Ureter (tissue), 1 donor: ENCODE measurements around the gene CFAP46. TPM values are rescaled to one million over a fixed set of nuclear protein-coding genes. Genes with fewer than 3 reads are reported as not detected.
"Not testable (repeated sequence)": the region's sequence is repeated elsewhere in the genome, so short reads cannot be mapped to it uniquely, and the experiment has no call there.

Source experiments
- DNase-seq: peaks from one replicate; pipeline ENCODE4 v3.0.0-alpha.2; 2020; ENCODE audit warnings: low spot score
- total RNA-seq: library from RNA; stranded (reverse); gene quantifications from one replicate; pipeline ENCODE4 v1.2.4, GENCODE V29; 2023
- donor health status: DM: yes; HTN: yes; CAD: no.

Gene CFAP46
- total RNA-seq, 1 donor from 2014 or later: 1.7 TPM

GRCh38 chr10:132808383-132809231 lies 133.8 kb downstream of the CFAP46 start:
- DNase-seq: no peak

DNA sequence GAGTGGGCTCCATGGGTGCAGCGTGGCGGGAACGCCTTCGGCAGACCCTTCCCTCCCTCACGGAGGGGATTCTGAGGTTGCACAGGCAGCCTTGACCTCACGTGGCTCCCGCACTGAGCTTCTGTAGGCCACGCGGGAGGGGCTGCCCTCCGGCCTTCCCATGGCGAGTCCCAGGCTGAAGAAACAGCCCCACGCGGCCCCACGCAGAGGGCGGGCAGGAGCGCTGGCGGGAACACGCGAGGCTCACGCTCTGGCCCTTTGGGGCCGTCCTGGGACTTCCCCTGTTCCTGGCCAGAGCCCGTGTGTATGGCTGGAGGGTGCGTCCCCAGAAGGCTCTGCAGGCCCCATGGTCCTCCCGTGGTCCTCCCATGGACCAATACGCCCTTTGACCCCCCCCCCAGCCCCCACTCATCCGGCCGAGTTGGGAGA lies 134.7 kb downstream of the CFAP46 start:
- DNase-seq: no peak

DNA sequence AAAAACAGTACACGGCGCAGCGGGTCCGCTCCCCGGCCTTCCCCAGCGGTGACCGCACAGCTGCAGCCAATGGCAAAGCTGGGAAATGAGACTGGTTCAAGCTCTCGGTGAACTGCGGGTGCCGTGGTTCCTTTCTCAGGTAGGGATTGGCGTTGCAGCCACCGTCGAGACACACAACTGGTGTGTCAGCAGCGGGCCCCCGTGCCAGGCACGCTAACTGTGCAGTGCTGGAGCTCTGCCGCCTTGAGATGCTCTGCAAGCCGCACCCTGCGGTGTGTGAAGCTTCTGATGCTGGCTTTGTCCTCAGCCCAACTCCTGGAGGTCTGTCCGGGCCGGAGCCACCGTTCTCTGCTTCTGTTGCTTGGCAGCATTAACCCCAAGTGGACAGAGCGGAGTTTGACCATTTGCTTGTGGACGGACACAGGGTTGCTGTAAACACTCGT lies 135.8 kb downstream of the CFAP46 start:
- DNase-seq: no peak

GRCh38 chr10:132806110-132806509 lies 136.3 kb downstream of the CFAP46 start:
- no peak for DNase-seq

- no peak for DNase-seq
Observed at GRCh38 chr10:132805599-132805998, 136.8 kb downstream of the CFAP46 start.

GRCh38 chr10:132804785-132805426 lies 137.5 kb downstream of the CFAP46 start:
- DNase-seq: no peak

GRCh38 chr10:132804287-132804686 lies 138.1 kb downstream of the CFAP46 start:
- DNase-seq: no peak

GRCh38 chr10:132803416-132804210 lies 138.8 kb downstream of the CFAP46 start:
- no peak for DNase-seq

- no peak for DNase-seq
Observed at GRCh38 chr10:132802694-132803320, 139.6 kb downstream of the CFAP46 start.

- DNase-seq: no peak
Observed at GRCh38 chr10:132802048-132802447, 140.3 kb downstream of the CFAP46 start.

DNA sequence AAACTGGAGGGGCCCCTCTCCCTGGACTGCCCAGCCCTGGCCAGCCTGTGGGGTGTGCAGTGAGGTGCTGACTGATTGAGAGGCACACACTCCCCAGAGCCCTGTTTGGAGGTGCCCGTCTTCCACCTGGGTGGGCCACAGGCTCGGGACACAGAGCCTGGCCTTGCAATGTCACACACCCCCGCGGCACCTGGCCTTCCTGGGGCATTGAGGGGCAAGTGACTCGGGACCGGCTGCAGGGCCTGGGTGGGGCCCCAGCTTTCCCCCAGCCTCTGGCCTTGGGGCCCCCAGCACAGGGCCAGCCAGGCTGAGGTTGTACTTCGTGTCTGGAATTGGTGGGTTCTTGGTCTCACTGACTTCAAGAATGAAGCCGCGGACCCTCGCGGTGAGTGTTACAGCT lies 142.5 kb downstream of the CFAP46 start:
- no peak for DNase-seq

GRCh38 chr10:132798876-132799275 lies 143.5 kb downstream of the CFAP46 start:
- DNase-seq: no peak

DNA sequence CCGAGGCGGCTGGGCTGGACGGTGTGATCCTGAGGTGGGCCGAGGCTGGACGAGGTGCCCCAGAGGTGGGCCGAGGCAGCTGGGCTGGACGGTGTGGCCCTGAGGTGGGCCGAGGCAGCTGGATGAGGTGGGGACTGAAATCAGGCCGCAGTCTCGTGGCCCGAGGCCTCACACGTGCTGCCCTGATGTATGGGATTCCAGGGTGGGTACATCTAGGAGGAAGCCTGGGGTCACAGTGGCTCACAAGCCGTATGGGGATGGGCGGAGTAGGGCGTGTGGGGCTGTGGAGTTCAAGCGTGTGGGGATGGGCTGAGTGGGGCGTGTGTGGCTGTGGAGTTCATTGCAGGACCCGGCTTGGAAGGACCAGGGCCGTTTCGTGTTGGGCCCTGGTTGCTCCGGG lies 144.0 kb downstream of the CFAP46 start:
- no peak for DNase-seq

- not testable (repeated sequence) for DNase-seq
Observed at GRCh38 chr10:132797986-132798385, 144.4 kb downstream of the CFAP46 start.

DNA sequence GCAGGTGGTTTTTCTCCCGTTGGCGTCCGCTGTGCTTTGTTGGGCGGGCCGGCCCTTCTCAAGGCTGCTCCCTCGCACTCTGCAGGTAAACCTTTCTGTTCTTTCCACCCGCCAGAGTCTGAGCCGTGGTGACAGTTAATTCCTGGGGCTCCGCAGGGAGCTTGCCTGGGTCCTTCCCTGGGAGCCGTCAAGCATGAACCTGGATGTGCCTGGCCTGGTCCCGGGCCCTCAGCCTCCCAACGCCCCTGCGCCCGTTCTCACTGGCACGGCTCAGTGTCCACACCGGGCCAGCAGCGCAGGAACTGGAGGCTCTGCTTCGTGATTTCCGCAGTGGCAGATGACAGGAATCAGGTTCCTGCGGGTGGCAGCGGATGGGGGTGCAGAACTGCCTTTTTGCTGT lies 145.5 kb downstream of the CFAP46 start:
- DNase-seq: no peak

DNA sequence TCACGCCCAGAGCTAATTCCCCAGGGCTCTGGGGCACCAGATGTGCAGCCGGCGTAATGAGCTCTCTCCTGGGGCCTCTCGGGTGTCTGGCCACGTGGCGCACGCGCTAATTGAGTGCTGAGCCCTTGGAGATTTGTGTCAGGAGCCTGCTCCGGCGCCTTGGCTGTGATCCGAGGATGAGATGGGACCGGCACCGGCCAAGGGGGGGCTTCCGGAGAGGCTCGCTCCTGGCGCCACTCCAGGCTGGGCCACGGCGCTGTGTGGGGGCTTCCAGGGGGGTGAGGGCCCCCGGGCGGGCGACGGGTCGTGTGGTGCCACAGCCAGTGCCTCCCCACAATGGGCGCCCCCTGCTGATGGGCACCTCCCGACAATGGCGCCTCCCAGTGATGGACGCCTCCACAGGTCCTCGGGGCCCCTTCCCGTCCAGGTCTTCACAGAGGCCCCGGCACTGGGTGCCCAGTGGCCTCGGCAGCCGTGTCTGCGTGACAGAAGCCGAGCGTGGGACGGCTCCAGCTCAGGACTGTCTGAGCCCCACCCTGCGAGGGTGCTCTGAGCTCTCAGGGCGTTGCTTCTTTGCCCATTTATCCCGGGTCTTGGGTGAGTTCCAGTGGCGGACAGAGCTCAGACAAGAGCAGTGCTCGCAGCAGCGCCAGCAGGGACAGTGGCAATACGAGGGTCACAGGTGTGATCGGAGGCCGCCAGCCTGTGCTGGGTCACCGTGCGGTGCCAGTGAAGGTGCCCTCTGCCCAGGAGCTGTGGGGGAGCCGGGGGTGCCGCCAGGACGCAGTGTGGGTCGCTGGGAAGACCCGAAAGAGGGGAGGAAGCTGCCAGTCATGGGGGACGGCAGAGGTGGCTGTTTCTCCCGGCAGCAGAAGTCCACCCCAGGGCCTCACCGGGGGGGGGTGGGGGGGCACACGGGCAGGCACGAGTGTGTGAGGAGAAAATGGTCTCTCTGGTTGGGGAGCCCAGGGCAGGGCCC lies 148.2 kb downstream of the CFAP46 start:
- no peak for DNase-seq

DNA sequence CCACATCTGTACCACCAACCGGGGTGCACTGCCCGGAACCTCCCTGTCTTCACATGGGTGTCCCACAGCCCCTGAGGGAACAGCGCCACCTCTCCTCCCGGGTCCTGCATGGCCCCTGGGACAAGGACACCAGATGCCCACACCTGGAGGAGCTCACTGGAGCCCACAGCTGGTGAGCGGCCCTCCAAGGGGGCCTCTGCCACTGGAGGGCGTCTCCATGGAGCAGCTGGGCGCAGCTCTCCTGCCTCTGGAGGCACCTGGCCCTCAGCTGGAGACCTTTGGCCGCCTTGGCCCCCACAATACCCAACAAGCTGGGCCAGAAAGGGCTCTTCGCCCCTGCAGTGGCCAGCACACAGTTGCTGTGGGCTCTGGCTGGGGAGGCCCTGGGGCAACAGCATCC lies 149.2 kb downstream of the CFAP46 start:
- DNase-seq: no peak

DNA sequence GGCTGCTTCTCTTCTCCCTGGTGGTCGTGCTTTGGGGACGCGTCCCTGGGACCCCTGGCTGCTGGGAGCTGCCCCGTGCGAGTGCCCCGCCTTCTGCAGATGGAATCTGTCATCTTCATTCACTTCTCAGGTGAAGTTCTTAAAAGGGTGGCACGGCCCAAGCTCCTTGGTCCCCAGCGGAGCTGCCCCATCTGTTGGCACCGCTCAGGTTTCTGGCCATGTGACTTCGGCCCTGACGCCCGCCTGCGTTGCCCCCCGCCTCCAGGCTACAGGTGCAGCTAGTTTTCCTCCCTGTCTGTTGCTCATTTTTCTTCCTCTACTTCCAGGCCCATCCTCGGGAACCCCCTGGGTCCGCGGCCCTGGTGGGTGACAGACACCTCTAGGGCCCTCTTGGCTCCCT lies 149.6 kb downstream of the CFAP46 start:
- DNase-seq: no peak

- DNase-seq: not testable (repeated sequence)
Observed at GRCh38 chr10:132792099-132792498, 150.3 kb downstream of the CFAP46 start.
